ENCODE results near the gene RAB6A. TPM values are rescaled to one million over a fixed set of nuclear protein-coding genes. Genes with fewer than 3 reads are reported as not detected.
"Not testable (repeated sequence)": the region's sequence is repeated elsewhere in the genome, so short reads cannot be mapped to it uniquely, and the experiment has no call there.

The RAB6A gene
- total RNA-seq, 4 donors from 2014 or later, result 95.5 to 124 (median 110) TPM

DNA sequence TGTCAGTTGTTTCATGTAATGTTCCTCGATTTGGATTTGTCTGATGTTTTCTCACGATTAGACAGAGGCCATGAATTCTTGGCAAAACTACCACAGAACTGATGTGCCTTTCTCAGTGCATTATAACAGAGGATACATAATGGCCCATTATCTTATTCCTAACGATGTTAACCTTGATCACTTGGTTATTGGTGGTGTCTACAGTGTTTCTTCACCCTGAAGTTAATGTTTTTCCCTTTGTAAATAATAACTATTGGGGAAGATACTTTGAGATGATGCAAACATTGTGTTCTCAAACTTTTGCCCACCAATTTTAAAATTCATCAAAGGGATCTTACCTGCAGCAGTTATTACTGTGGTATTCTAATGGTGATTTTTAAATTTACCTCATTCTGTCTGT, 13.1 kb downstream of the RAB6A start:
- no peak overlapping the region for H3K27ac ChIP-seq
- H3K9me3 ChIP-seq, result no peaks in the 10 kb centered on the region
- intact Hi-C loops (cut with DNase I; ENCODE audit: low total_unique reads) (no loop called here), in situ Hi-C loops (cut with MboI; ENCODE audit: low sequenced_read_pairs in 4 of 4) (no loop called here)
- DNase-seq (no peak), ATAC-seq (no peak)
- H3K27me3 ChIP-seq, result no peaks in the 10 kb centered on the region
- H3K4me3 ChIP-seq, result no peak overlapping the region
- peaks cover 7 to 12% of the 10 kb centered on the region in 2 donors for H3K4me1 ChIP-seq
- no peaks in the 10 kb centered on the region for H3K36me3 ChIP-seq
- TF ChIP-seq, protein P1, sequence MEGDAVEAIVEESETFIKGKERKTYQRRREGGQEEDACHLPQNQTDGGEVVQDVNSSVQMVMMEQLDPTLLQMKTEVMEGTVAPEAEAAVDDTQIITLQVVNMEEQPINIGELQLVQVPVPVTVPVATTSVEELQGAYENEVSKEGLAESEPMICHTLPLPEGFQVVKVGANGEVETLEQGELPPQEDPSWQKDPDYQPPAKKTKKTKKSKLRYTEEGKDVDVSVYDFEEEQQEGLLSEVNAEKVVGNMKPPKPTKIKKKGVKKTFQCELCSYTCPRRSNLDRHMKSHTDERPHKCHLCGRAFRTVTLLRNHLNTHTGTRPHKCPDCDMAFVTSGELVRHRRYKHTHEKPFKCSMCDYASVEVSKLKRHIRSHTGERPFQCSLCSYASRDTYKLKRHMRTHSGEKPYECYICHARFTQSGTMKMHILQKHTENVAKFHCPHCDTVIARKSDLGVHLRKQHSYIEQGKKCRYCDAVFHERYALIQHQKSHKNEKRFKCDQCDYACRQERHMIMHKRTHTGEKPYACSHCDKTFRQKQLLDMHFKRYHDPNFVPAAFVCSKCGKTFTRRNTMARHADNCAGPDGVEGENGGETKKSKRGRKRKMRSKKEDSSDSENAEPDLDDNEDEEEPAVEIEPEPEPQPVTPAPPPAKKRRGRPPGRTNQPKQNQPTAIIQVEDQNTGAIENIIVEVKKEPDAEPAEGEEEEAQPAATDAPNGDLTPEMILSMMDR (IDR thresholded peaks at IDR 0.05 in 4 of 5, conservative IDR thresholded peaks at IDR 0.05 in 1 of 5), result no peak
- no peak for TF ChIP-seq POLR2A (IDR thresholded peaks at IDR 0.05)

DNA sequence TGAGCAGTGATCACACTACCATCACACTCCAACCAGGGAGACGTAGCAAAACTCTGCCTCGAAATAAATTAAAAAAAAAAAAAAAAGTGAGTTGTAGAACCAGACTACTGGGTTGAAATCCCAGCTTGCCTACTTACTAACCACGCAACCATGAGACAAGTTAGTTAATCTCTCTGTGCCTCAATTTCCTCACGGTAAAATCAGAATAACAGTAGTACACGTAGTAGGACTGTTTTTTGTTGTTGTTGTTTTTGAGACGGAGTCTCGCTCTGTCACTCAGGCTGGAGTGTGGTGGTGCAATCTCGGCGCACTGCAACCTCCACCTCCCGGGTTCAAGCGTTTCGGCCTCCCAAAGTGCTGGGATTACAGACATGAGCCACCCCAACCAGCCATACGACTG, 14.2 kb downstream of the RAB6A start:
- in situ Hi-C loops (cut with MboI; ENCODE audit: low sequenced_read_pairs in 4 of 4), result no loop called here
- intact Hi-C loops (cut with DNase I; ENCODE audit: low total_unique reads), result no loop called here
- Histone ChIP-seq H3K9me3 (no peaks in the 10 kb centered on the region), H3K4me3 (no peak overlapping the region), H3K27me3 (no peaks in the 10 kb centered on the region), H3K4me1 (peaks cover 0 to 1% of the 10 kb centered on the region in 2 donors), H3K27ac (no peak overlapping the region), H3K36me3 (no peaks in the 10 kb centered on the region)
- ATAC-seq (no peak), DNase-seq (no peak)
- TF ChIP-seq, protein P1 (IDR thresholded peaks at IDR 0.05 in 4 of 5, conservative IDR thresholded peaks at IDR 0.05 in 1 of 5), result no peak
- TF ChIP-seq POLR2A (IDR thresholded peaks at IDR 0.05), result no peak

DNA sequence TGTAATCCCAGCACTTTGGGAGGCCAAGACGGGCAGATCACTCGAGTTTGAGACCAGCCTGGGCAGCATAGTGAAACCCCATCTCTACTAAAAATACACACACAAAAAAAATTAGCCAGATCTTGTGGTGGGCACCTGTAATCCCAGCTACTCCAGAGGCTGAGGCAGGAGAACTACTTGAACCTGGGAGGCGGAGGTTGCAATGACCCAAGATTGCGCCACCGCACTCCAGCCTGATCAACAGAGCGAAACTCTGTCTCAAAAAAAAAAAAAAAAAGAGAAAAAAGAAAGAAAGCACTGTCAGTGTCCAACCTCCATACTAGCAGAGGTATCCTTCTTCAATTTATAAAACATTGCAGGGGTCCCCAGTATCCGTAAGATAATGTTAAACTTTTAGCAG, 17.8 kb downstream of the RAB6A start:
- in situ Hi-C loops (cut with MboI; ENCODE audit: low sequenced_read_pairs in 4 of 4) (no loop called here), intact Hi-C loops (cut with DNase I; ENCODE audit: low total_unique reads) (no loop called here)
- H3K36me3 ChIP-seq, result no peaks in the 10 kb centered on the region
- H3K27me3 ChIP-seq, result no peaks in the 10 kb centered on the region
- no peak overlapping the region for H3K4me3 ChIP-seq
- ATAC-seq (no peak), DNase-seq (no peak)
- TF ChIP-seq, protein P1 (IDR thresholded peaks at IDR 0.05 in 4 of 5, conservative IDR thresholded peaks at IDR 0.05 in 1 of 5), result no peak
- TF ChIP-seq POLR2A (IDR thresholded peaks at IDR 0.05), result no peak
- H3K4me1 ChIP-seq, result peaks cover 5 to 13% of the 10 kb centered on the region in 2 donors
- H3K27ac ChIP-seq, result no peak overlapping the region
- H3K9me3 ChIP-seq, result no peaks in the 10 kb centered on the region

DNA sequence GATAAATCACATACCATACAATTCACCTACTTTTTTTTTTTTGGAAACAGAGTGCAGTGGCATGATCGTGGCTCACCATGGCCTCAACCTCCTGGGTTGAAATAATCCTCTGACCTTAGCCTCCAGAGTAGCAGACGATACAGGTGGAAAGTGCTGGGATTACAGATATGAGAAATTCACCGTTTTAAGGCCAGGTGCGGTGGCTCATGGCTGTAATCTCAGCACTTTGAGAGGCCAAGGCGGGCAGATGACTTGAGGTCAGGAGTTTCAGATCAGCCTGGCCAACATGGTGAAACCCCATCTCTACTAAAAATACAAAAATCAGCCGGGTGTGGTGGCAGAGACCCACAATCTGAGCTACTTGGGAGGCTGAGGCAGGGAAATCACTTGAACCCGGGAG, 24.9 kb downstream of the RAB6A start:
- intact Hi-C loops (cut with DNase I; ENCODE audit: low total_unique reads); H3K27me3 ChIP-seq; H3K27ac ChIP-seq; DNase-seq; H3K9me3 ChIP-seq; H3K4me3 ChIP-seq; in situ Hi-C loops (cut with MboI; ENCODE audit: low sequenced_read_pairs in 4 of 4); H3K36me3 ChIP-seq; ATAC-seq: not testable (repeated sequence)
- H3K4me1 ChIP-seq, result peaks cover 5 to 19% of the 10 kb centered on the region in 2 donors

DNA sequence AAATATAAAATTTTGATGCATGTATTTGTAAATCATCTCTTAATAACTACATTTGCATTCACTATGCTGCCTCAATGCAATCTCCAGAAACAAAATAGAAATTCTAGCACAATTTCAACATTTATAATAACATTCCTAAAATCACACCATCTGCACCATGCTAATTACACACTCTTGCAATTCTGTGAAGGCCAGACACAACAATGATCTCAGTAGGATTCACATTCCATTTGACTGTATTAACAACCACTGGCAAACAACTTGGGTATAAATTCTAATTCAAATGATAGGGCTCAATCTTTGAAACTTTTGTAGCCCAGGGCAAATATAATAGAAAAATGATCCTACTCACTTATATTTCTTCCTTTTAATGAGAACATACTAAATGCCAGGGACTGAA, 25.9 kb downstream of the RAB6A start:
- in situ Hi-C loops (cut with MboI; ENCODE audit: low sequenced_read_pairs in 4 of 4) (no loop called here), intact Hi-C loops (cut with DNase I; ENCODE audit: low total_unique reads) (no loop called here)
- no peak for TF ChIP-seq POLR2A (IDR thresholded peaks at IDR 0.05)
- TF ChIP-seq, protein P1 (IDR thresholded peaks at IDR 0.05 in 4 of 5, conservative IDR thresholded peaks at IDR 0.05 in 1 of 5), result no peak
- DNase-seq (no peak), ATAC-seq (no peak)
- Histone ChIP-seq H3K4me3 (no peak overlapping the region), H3K27me3 (no peaks in the 10 kb centered on the region), H3K36me3 (no peaks in the 10 kb centered on the region), H3K4me1 (peaks cover 3 to 19% of the 10 kb centered on the region in 2 donors), H3K9me3 (no peaks in the 10 kb centered on the region), H3K27ac (no peak overlapping the region)

DNA sequence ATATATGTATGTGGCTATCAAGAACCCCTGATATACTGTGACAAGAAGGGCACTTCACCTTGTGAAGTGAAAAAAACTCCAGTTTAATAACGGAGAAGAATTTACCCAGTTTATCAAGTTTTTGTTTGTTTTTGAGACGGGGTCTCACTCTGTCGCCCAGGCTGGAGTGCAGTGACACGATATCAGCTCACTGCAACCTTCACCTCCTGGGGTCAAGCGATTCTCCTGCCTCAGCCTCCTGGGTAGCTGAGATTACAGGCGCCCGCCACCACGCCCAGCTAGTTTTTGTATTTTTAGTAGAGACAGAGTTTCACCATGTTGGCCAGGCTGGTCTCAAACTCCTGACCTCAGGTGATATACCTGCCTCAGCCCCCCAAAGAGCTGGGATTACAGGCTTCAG, 26.9 kb downstream of the RAB6A start:
- DNase-seq; H3K27ac ChIP-seq; intact Hi-C loops (cut with DNase I; ENCODE audit: low total_unique reads); H3K27me3 ChIP-seq; H3K4me3 ChIP-seq; ATAC-seq; H3K36me3 ChIP-seq; in situ Hi-C loops (cut with MboI; ENCODE audit: low sequenced_read_pairs in 4 of 4); H3K9me3 ChIP-seq: not testable (repeated sequence)
- H3K4me1 ChIP-seq, result peaks cover 0 to 13% of the 10 kb centered on the region in 2 donors

DNA sequence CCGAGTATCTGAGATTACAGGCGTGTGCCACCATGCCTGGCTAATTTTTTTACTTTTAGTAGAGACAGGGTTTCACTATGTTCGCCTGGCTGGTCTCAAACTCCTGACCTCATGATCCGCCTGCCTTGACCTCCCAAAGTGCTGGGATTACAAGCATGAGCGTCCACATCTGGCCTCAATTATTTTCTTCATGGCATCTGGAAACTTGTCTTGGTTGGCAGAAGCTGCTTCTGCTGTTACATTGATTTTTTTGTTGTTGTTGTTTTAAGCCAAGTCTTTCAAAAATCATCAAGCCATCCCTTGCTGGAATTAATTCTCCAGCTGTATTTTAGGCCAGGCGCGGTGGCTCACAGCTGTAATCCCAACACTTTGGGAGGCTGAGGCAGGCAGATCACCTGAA, 27.9 kb downstream of the RAB6A start:
- in situ Hi-C loops (cut with MboI; ENCODE audit: low sequenced_read_pairs in 4 of 4); H3K36me3 ChIP-seq; ATAC-seq; intact Hi-C loops (cut with DNase I; ENCODE audit: low total_unique reads); H3K4me1 ChIP-seq; H3K27me3 ChIP-seq; H3K9me3 ChIP-seq; DNase-seq; H3K27ac ChIP-seq; H3K4me3 ChIP-seq: not testable (repeated sequence)
